Calu3 (cell line): ENCODE results near the gene FABP1. TPM values are rescaled to one million over a fixed set of nuclear protein-coding genes. Genes with fewer than 3 reads are reported as not detected.

ENCODE experiments used
- BruUV-seq: library from RNA; stranded (reverse); fragments of 400-500 nt; replicated peaks from 2 replicates; lab custom pipeline; 2021; lab: Mats Ljungman, UMichigan
- CTCF ChIA-PET: fragments of 300-600 bp; sonication (Branson Sonifier 250); formaldehyde crosslinking; loops from one replicate; lab custom pipeline; 2022; ENCODE audit warnings: antibody characterized with exemption; lab: Charles Lee
- DNase-seq: peaks from one replicate; pipeline ENCODE4 v3.0.0; 2022
- H3K27ac Mint-ChIP-seq: one replicate; pipeline ENCODE4 v1.8.0; 2022; ENCODE audit warnings: mixed read lengths; ENCODE audit not compliant: unreplicated experiment
- H3K27me3 Mint-ChIP-seq: one replicate; pipeline ENCODE4 v1.8.0; 2022; ENCODE audit warnings: mixed read lengths; ENCODE audit not compliant: unreplicated experiment
- H3K36me3 Mint-ChIP-seq: one replicate; pipeline ENCODE4 v1.8.0; 2022; ENCODE audit warnings: mild to moderate bottlenecking, moderate library complexity, mixed read lengths; ENCODE audit not compliant: insufficient read depth, unreplicated experiment
- H3K4me1 Mint-ChIP-seq: one replicate; pipeline ENCODE4 v1.8.0; 2022; ENCODE audit warnings: mild to moderate bottlenecking, low read depth, mixed read lengths; ENCODE audit not compliant: unreplicated experiment
- H3K4me3 Mint-ChIP-seq: one replicate; pipeline ENCODE4 v1.8.0; 2022; ENCODE audit warnings: mild to moderate bottlenecking, low read depth, moderate library complexity, mixed read lengths; ENCODE audit not compliant: unreplicated experiment
- H3K9me3 Mint-ChIP-seq: one replicate; pipeline ENCODE4 v1.8.0; 2022; ENCODE audit warnings: low read depth, mixed read lengths; ENCODE audit not compliant: unreplicated experiment
- intact Hi-C: fragments of 100-400 bp; cut with micrococcal nuclease; formaldehyde crosslinking; loops from one replicate; pipeline ENCODE4 v1.10.0; 2022; ENCODE audit not compliant: unreplicated experiment
- total RNA-seq: library from RNA; stranded (reverse); gene quantifications from 2 replicates; pipeline ENCODE4 v1.2.3, GENCODE V29; 2022
- TF ChIP-seq, protein P1 (sequence below): fragments of 200-600 bp; IDR thresholded peaks from one replicate; pipeline ENCODE4 v1.8.0; 2022; ENCODE audit warnings: antibody characterized with exemption; ENCODE audit not compliant: unreplicated experiment

The FABP1 gene
- total RNA-seq, 1 experiment from 2014 or later: not detected

DNA sequence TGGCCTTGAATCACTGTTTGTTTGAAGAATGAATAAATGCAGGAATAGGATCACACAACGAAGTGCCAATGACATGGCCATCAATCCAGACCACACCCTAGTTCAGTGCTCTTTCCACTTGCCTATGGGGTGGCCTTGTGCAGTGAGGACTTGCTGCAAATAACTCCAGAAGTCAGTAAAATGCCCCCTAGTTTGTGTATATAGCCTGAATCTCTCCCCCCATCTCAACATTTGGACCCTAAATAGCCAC is 299 bp downstream of the FABP1 start:
- no TSS peak for BruUV-seq
- Mint-ChIP-seq H3K4me1 (no peaks in the 10 kb centered on the region), H3K27ac (no peak overlapping the region), H3K9me3 (no peaks in the 10 kb centered on the region), H3K36me3 (no peaks in the 10 kb centered on the region), H3K4me3 (no peak overlapping the region), H3K27me3 (peaks cover 61% of the 10 kb centered on the region)
- CTCF ChIA-PET: no interaction called here
- no peak for DNase-seq
- intact Hi-C loops: no loop called here
- TF ChIP-seq, protein P1, sequence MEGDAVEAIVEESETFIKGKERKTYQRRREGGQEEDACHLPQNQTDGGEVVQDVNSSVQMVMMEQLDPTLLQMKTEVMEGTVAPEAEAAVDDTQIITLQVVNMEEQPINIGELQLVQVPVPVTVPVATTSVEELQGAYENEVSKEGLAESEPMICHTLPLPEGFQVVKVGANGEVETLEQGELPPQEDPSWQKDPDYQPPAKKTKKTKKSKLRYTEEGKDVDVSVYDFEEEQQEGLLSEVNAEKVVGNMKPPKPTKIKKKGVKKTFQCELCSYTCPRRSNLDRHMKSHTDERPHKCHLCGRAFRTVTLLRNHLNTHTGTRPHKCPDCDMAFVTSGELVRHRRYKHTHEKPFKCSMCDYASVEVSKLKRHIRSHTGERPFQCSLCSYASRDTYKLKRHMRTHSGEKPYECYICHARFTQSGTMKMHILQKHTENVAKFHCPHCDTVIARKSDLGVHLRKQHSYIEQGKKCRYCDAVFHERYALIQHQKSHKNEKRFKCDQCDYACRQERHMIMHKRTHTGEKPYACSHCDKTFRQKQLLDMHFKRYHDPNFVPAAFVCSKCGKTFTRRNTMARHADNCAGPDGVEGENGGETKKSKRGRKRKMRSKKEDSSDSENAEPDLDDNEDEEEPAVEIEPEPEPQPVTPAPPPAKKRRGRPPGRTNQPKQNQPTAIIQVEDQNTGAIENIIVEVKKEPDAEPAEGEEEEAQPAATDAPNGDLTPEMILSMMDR: no peak

DNA sequence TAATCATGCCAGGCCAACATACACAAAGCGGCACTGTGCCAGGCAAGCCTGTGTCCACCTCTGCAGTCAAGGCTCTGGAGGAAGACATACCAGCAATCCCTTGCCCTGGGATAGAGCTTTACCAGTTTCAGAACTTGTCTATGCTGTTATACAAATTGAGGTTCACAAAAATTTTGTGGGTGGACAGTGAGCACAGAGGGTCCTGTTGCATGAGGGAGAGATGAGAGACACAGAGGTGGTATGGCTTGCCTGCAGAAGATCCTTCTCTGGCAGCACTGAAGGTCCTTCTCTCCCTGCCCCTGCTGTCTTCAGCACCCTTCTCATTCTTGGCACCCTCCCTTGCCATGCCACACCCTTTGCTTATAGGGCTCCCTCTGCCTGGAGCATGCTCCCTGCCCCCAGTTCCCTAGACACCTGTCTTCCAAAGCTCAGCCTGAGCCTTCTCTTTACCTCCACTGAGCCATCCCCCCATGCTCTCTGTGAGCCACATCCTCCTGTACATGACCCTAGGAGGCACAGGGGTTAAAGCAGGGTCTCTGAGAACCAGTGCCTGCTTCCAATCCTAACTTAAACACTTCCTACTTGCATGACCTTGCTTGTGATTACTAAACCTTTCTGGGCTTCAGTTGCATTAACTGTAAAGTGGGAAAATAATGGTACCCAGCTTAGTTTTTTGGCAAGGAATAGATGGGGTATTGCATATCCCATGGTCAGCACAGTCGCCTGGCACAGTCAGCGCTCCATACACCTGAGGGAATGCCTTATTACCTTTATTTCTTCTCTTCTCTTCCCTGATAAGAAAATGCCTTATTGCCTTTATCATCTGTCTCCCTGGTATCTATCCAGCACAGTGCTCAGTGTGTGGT is 857 bp downstream of the FABP1 start:
- H3K27ac Mint-ChIP-seq: no peak overlapping the region
- no peak for DNase-seq
- TF ChIP-seq, protein P1: no peak
- no TSS peak for BruUV-seq
- H3K36me3 Mint-ChIP-seq: no peaks in the 10 kb centered on the region
- peaks cover 67% of the 10 kb centered on the region for H3K27me3 Mint-ChIP-seq
- H3K4me1 Mint-ChIP-seq: no peaks in the 10 kb centered on the region
- intact Hi-C loops: no loop called here
- no peaks in the 10 kb centered on the region for H3K9me3 Mint-ChIP-seq
- no peak overlapping the region for H3K4me3 Mint-ChIP-seq
- CTCF ChIA-PET: no interaction called here

DNA sequence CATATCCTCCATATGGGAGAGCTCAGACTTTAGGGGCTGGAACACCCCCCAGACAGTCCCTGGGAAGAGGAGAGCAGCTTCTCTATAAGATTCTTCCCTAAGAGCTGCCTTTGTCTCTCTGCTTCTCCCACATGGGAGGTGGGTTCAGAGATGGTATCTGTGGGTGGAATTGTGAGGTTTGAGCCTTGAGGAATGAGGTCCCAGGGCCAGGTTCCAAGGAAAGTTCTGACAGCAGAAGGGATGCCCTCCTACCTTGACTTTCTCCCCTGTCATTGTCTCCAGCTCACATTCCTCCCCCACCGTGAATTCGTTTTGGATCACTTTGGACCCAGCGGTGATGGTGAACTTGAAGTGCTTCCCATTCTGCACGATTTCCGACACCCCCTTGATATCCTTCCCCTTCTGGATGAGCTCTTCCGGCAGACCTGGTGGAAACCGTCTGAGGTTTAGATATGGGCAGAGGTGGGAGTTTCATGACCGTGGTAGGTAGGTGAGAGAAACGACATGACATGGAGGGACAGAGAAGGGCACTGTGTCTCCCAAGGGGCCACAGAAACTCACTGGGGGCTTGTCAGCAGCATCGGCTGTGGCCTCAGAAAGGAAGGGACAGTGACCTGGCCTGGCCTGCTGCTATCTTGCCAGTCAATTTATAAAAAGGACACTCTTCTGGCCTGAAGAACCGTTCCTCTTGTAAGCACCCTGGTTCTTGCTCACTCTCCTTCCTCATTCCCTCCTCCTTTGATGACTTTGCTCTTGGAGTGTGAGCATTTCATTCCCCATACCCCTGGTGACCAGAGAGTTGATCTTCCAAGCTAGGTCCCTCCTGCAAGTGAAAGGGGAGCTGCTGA is 1.7 kb downstream of the FABP1 start:
- intact Hi-C loops: no loop called here
- H3K4me3 Mint-ChIP-seq: no peak overlapping the region
- H3K4me1 Mint-ChIP-seq: no peaks in the 10 kb centered on the region
- no peak for DNase-seq
- TF ChIP-seq, protein P1: no peak
- no TSS peak for BruUV-seq
- no peaks in the 10 kb centered on the region for H3K9me3 Mint-ChIP-seq
- no peak overlapping the region for H3K27ac Mint-ChIP-seq
- CTCF ChIA-PET: no interaction called here
- peaks cover 75% of the 10 kb centered on the region for H3K27me3 Mint-ChIP-seq
- no peaks in the 10 kb centered on the region for H3K36me3 Mint-ChIP-seq

DNA sequence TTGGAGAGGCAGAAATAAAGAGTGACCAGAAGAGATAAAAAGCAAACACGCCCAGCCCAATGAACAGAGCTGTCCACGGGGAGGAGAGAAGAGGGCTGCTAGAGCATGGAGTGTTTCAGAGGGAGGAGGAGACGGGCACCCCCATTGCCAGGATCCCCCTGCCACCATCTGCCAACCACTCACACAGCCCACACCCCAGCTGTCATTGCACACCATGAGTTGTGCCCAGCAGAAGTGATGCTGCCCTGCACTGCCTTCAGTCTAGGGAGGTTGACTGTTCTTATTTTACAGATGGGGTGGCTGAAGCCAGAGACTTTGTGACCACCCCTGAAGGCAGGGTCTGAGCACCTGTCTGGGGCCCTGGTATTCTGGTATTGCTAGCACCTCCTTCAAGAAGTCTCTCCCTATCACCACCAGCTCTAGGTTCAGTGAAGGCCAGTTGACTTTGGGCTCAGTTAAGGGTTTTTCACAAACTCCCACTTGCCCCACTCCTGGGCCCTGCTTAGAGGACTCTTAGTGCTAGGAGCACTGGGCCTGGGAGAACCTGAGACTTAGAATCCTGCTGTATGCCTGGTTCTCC is 2.4 kb downstream of the FABP1 start:
- Mint-ChIP-seq H3K27ac (no peak overlapping the region), H3K9me3 (no peaks in the 10 kb centered on the region), H3K4me1 (no peaks in the 10 kb centered on the region), H3K36me3 (no peaks in the 10 kb centered on the region), H3K27me3 (peaks cover 78% of the 10 kb centered on the region), H3K4me3 (no peak overlapping the region)
- CTCF ChIA-PET: no interaction called here
- TF ChIP-seq, protein P1: no peak
- no peak for DNase-seq
- BruUV-seq: no TSS peak
- intact Hi-C loops: no loop called here
